ENCODE results near the gene LGALS12. TPM values are rescaled to one million over a fixed set of nuclear protein-coding genes. Genes with fewer than 3 reads are reported as not detected.

LGALS12 gene
- total and polyA plus RNA-seq, 2 donors = 0.48 to 4.2 TPM

DNA sequence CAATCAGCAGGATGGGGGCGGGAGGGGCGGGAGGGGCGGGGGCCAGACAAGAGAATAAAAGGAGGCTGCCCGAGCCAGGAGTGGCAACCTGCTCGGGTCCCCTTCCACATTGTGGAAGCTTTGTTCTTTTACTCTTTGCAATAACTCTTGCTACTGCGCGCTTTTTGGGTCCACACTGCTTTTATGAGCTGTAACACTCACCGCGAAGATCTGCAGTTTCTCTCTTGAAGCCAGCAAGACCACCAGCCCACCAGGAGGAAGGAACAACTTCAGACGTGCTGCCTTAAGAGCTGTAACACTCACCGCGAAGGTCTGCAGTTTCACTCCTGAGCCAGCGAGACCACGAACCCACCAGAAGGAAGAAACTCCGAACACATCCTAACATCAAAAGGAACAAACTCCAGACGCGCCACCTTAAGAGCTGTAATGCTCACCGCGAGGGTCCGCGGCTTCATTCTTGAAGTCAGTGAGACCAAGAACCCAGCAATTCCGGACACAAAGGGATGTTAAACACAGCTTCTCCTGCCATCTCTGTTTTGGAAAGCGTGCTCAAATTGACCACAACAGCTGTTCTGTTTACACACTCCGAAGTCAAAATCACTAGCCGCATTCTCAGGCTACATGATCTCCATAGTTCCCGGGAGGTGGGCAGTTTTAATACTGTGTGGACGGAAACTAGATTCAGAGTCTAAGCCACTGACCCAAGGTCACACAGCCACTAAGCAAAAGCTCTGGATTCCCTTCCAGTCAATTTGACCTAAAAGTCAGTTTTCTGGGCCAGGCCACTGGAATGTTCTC, 45.4 kb downstream of the LGALS12 start:
- H3K4me3 ChIP-seq (ENCODE audit: low read depth, low read length) = no peak overlapping the region
- no peaks in the 10 kb centered on the region for H3K36me3 ChIP-seq (ENCODE audit: insufficient read depth)
- 74% methylated on average over 27 of the region's 27 CpGs for WGBS
- no peaks in the 10 kb centered on the region for H3K4me1 ChIP-seq (ENCODE audit: insufficient read depth)
- no peak for DNase-seq (ENCODE audit: extremely low spot score)
- no peak overlapping the region for H3K27ac ChIP-seq (ENCODE audit: low read depth)

DNA sequence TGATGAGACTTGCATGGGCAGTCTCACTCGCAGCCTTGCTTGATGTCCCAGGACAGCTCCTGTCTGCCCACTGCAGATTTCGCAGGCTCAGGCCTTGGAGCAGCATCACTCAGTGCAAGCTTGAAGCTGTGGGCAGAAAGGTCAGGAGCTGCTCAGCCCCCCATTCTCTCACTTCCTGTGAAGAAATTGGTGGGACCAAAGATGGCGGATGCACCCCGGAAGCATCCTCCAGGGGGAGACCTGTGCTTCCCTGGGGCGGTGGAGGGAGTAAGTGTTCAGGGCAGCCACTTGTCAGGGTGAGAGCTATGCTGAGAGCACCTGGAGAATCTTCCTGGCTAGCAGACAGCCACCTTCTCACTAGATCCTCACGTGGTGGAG, 46.0 kb downstream of the LGALS12 start:
- Histone ChIP-seq H3K36me3 (ENCODE audit: insufficient read depth) (no peaks in the 10 kb centered on the region), H3K4me1 (ENCODE audit: insufficient read depth) (no peaks in the 10 kb centered on the region), H3K4me3 (ENCODE audit: low read depth, low read length) (no peak overlapping the region), H3K27ac (ENCODE audit: low read depth) (no peak overlapping the region)
- DNase-seq (ENCODE audit: extremely low spot score) = no peak
- 89% methylated on average over 6 of the region's 6 CpGs for WGBS

DNA sequence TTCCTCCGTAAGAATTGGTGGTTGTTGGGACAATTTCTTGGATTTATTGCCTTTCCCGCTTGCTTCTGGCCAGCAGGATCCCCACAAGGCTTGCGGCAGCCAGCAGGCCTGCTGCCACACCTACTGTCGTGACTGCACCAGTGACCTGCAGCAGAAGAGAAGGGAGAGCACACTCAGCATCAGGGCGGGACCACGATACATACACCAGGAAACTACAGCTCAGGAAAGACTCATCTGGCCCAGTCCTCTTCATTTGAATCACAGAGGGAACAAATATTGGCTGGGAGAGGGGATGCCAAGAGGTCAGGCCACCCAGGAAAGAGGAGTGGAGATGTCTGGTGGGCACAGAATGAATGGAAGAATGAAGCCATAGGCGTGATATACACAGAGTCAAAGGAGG, 47.0 kb downstream of the LGALS12 start:
- Histone ChIP-seq H3K36me3 (ENCODE audit: insufficient read depth) (no peaks in the 10 kb centered on the region), H3K27ac (ENCODE audit: low read depth) (no peak overlapping the region), H3K4me3 (ENCODE audit: low read depth, low read length) (no peak overlapping the region), H3K4me1 (ENCODE audit: insufficient read depth) (no peaks in the 10 kb centered on the region)
- no peak for DNase-seq (ENCODE audit: extremely low spot score)
- WGBS = 84% methylated on average over 7 of the region's 7 CpGs

DNA sequence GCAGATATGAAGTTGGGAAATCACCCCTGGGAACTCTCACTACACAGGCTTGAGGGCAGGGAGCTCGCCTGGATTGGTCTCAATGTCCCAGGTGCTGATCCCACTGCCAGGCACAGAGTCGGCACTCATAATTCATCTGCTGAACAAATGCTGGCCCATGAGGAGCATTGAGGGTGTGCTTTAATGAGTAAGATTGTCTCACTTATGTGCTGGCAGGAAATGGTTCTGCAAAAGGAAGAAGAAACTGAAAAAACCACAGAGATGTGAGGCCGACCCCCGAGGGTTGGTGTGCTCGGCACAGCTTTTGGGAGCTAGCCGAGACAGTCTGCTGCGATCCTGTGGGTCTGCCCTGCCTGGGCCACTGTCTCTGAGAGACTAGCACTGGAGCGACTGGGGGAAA, 47.9 kb downstream of the LGALS12 start:
- Histone ChIP-seq H3K36me3 (ENCODE audit: insufficient read depth) (no peaks in the 10 kb centered on the region), H3K27ac (ENCODE audit: low read depth) (no peak overlapping the region), H3K4me3 (ENCODE audit: low read depth, low read length) (no peak overlapping the region), H3K4me1 (ENCODE audit: insufficient read depth) (no peaks in the 10 kb centered on the region)
- WGBS = 77% methylated on average over 8 of the region's 8 CpGs
- DNase-seq (ENCODE audit: extremely low spot score) = no peak

DNA sequence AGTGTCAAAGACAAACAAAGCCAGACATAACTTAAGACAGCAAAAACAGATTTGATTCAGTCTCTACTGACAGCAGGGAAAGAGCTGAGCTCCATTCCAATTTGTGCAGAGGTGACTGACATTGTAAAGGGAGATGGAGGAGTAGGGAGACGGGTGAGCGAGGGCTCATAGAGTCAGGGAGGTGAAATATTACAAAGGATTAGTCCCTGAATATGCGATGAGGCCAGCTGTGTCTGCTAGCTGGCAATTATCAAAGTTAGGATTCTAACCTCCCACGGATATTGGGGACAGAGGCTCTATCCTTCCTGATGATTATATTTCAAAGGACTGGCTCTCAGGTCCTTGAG, 49.0 kb downstream of the LGALS12 start:
- H3K27ac ChIP-seq (ENCODE audit: low read depth) = no peak overlapping the region
- no peak for DNase-seq (ENCODE audit: extremely low spot score)
- H3K36me3 ChIP-seq (ENCODE audit: insufficient read depth) = no peaks in the 10 kb centered on the region
- no peak overlapping the region for H3K4me3 ChIP-seq (ENCODE audit: low read depth, low read length)
- no peaks in the 10 kb centered on the region for H3K4me1 ChIP-seq (ENCODE audit: insufficient read depth)
- whole genome bisulfite sequencing = 71% methylated on average over 4 of the region's 4 CpGs

DNA sequence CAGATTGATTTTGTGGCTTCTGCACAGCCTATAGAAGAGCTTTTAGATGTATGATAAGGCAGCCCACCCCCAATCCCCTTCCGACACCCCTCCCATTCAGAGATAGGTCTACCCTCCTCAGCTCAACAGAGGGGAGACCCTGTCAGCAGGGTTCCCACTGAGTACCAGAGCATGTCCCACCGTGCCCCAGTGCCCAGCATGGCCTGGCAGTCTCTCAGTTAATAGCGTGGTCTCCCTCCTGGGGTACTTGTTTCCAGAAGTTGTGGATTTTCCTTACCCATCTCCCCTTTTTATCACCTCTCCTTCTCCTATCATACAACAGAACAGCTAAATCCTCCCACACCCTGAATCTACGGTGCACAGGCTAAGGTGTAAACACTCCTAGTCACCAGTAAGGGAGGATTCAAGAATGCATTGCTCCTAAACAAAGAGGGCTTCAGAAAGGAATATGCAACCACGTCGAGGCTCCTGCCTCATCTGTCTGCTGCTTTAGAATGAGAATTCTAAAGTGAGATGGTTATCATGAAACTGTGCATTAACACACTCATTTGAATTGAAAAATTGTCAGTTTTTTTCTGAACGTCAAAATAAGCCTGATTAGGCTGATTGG, 50.6 kb downstream of the LGALS12 start:
- H3K4me1 ChIP-seq (ENCODE audit: insufficient read depth) = no peaks in the 10 kb centered on the region
- H3K4me3 ChIP-seq (ENCODE audit: low read depth, low read length) = no peak overlapping the region
- H3K27ac ChIP-seq (ENCODE audit: low read depth) = no peak overlapping the region
- 73% methylated on average over 7 of the region's 7 CpGs for WGBS
- no peaks in the 10 kb centered on the region for H3K36me3 ChIP-seq (ENCODE audit: insufficient read depth)
- DNase-seq (ENCODE audit: extremely low spot score) = no peak

DNA sequence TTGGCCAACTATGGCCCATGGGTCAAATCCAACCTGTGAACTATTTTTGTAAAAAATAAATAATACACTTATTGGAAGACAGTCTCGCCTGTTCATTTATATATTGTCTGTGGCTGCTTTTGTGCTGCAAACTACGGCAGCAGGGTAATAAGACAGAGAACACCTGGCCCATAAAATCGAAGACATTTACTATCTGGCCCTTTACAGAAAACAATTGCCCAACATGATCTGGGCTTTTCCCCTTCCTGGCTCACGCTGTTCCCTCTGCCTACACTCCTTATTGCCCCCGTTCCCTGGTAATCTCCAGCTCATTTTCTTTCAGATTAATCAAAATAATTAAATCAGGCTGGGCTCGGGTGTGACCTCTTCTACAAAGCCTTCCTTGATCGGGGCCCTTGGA, 51.7 kb downstream of the LGALS12 start:
- Histone ChIP-seq H3K4me3 (ENCODE audit: low read depth, low read length) (no peak overlapping the region), H3K27ac (ENCODE audit: low read depth) (no peak overlapping the region), H3K36me3 (ENCODE audit: insufficient read depth) (no peaks in the 10 kb centered on the region), H3K4me1 (ENCODE audit: insufficient read depth) (no peaks in the 10 kb centered on the region)
- 50% methylated on average over 7 of the region's 7 CpGs for WGBS
- no peak for DNase-seq (ENCODE audit: extremely low spot score)

DNA sequence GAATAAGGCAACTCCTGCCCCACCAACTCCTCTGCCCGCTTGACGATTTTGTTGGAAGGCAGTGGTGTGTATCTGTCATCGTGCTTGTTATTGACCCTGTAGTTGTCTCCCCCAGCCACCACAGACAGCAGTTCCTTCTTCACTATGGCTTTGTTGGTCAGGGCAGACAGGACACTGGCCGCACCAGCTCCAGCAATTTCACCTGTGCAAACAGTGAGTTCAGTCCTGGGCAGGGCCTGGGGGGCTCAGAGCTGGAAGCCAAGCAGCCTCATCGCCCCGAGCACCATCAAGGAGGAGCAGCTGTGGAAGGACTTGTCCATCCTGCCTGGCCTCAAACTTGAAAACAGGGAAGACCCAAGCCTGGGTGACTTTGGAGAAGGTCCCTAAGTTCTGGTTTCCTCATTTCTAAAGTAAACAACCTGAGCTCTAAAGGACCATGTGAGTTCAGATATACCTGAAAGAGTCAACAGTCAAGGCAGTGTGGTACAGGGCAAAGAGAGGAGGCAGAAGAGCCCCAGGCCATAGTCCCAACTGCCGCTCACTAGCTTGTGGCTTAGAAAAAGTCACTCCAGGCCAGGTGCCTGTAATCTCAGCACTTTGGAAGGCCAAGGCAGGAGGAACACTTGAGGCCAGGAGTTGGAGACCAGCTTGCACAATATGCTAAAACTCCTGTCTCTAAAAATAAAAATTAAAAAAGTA, 52.7 kb downstream of the LGALS12 start:
- Histone ChIP-seq H3K4me3 (ENCODE audit: low read depth, low read length) (no peak overlapping the region), H3K27ac (ENCODE audit: low read depth) (no peak overlapping the region), H3K36me3 (ENCODE audit: insufficient read depth) (no peaks in the 10 kb centered on the region), H3K4me1 (ENCODE audit: insufficient read depth) (no peaks in the 10 kb centered on the region)
- no peak for DNase-seq (ENCODE audit: extremely low spot score)
- WGBS = 93% methylated on average over 7 of the region's 7 CpGs

DNA sequence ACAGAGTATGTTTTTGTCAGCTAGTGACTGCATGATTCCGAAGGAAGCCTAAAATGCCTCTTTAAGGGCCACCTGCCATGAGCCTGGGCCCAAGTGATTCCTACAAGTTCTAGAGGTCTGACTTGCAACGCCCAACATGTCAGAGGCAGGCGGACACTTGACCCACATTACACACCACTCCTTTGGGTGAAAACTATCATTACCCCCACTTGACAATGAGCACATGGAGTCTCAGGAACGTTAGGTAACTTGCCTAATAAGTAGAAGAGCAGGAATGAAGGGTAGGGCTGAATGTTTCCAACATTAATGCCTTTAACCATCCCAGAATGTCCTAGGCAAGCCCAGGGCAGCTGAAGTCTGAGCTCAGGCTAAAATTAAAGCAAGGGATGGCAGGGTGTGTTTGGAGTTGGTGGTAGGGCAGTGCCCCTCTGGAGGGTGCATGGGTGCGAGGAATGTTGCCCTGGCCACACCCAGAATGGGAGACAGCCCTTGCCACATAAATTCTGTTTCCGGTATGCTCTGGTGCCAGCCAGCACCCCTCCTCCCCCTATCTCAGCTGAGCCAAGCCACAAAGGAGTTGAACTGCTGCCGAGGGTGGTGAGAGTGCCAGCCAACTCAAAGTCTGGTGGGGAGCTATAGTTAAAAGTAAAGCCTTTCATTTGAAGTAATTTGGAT, 54.8 kb downstream of the LGALS12 start:
- Histone ChIP-seq H3K4me1 (ENCODE audit: insufficient read depth) (no peaks in the 10 kb centered on the region), H3K36me3 (ENCODE audit: insufficient read depth) (no peaks in the 10 kb centered on the region), H3K4me3 (ENCODE audit: low read depth, low read length) (no peak overlapping the region), H3K27ac (ENCODE audit: low read depth) (no peak overlapping the region)
- 74% methylated on average over 7 of the region's 7 CpGs for WGBS
- no peak for DNase-seq (ENCODE audit: extremely low spot score)

DNA sequence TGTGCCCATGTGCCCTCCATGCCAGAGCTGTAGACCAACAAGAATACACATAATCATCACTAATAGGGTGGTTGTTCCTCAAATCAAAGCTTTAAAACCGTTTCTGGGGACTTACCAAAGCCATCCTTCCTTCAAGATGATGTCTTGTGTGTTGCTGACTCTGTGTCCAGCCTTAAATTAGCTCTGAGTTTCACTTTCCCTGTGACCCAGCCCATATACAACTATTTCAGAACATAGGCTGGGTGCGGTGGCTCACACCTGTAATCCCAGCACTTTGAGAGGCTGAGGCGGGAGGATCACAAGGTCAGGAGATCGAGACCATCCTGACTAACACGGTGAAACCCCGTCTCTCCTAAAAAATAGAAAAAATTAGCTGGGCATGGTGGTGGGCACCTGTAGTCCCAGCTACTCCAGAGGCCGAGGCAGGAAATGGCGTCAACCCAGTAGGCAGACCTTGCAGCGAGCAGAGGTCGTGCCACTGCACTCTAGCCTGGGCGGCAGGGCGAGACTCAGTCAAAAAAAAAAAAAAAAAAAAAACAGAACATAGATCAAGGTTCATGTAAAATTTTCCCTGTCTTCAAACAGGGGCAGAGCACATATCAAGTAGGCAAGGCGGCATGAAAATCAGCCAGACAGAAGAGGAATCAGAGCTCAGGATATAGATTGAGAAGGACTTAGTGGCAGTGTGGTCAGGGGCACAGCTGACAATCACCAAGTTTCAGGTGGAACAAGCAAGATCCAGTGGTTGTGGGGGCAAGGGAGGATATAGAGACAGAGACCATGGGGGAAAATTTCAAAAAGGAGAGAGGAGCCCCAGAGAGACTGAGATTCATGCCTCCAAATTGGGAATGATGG, 57.5 kb downstream of the LGALS12 start, which contains the start of gene PLAAT2:
PLAAT2 (minus strand) TSS at position 179 of the 855 bp plus-strand sequence; CDS start at position 124, 55 bp downstream.
- Histone ChIP-seq H3K4me1 (ENCODE audit: insufficient read depth) (no peaks in the 10 kb centered on the region), H3K4me3 (ENCODE audit: low read depth, low read length) (no peak within 1 kb of the TSS), H3K36me3 (ENCODE audit: insufficient read depth) (no peaks in the 10 kb centered on the region), H3K27ac (ENCODE audit: low read depth) (no peak within 1 kb of the TSS)
- DNase-seq (ENCODE audit: extremely low spot score) = no peak
- WGBS = 95% methylated on average over 13 of the region's 13 CpGs

DNA sequence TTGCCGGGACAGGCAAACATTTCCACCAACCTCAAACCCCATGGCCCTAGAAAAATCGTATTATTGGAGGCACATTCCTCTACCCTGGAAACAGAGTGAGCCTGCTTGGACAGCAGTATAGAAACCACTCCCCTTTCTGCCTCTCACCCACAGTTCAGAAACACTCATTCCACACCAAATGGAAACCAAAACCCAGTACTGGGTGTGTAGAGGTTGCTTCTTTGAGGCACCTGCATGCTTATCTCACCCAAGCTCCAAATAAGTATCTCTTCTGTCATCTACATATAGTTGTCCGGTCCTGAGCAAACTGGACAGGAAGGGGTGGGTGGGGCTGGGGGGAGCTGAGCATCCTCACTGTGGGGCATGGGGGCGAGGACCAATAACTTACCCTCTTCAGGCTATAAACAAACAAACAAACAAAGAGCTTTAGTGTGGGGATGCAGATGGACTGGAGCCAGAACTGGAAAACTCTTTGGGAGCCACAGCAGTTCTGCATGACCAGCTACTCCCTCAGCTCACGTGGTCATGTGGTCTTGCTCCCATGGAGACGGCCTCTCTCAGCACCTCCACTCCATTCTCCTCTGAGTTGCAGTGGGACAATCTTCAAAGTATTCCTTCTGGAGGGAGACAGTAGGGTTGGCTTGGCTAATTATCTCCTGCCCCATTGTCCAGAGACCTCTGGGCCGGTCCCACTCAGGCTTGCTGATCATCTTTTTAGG, 58.3 kb downstream of the LGALS12 start:
- Histone ChIP-seq H3K4me1 (ENCODE audit: insufficient read depth) (no peaks in the 10 kb centered on the region), H3K4me3 (ENCODE audit: low read depth, low read length) (no peak overlapping the region), H3K27ac (ENCODE audit: low read depth) (no peak overlapping the region), H3K36me3 (ENCODE audit: insufficient read depth) (no peaks in the 10 kb centered on the region)
- 71% methylated on average over 7 of the region's 7 CpGs for WGBS
- DNase-seq (ENCODE audit: extremely low spot score) = no peak

DNA sequence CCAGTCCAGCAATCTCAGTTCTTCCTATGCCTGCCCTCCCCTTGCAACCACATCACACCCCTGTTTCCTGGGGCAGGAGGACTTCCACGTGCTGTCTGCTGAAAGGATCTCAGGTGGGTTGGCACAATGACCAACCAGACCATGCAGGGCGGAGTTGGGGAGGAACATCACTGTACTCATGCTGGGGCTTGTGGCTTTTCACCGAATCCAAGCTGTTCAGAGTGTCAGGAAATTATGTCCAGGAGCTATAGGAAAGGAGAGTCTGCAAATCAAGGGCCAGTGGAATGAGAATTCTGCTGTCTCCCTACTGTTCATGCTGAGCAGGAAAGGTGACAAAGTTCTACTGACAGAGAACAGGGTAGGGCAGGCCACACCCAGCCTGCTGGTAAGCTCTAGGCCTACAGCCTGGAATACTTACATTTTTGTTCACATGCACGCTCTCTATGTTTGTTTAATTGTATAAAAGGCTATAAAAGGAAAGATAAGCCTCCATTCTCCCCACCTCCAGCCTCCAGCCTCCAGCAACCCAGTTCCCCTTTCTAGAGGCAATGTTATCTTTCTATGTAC, 59.0 kb downstream of the LGALS12 start:
- Histone ChIP-seq H3K36me3 (ENCODE audit: insufficient read depth) (no peaks in the 10 kb centered on the region), H3K4me3 (ENCODE audit: low read depth, low read length) (no peak overlapping the region), H3K4me1 (ENCODE audit: insufficient read depth) (no peaks in the 10 kb centered on the region), H3K27ac (ENCODE audit: low read depth) (no peak overlapping the region)
- DNase-seq (ENCODE audit: extremely low spot score) = no peak
- WGBS = 76% methylated on average over 4 of the region's 4 CpGs
